MM.1S (cell line): ENCODE data around the gene ZNF366.

Experiments
- DNase-seq: peaks from one replicate; pipeline ENCODE4 v3.0.0-alpha.2; 2015
- H2AFZ ChIP-seq: fragments of 300-600 bp; sonication (generic); 2 replicates; pipeline ENCODE4 v1.6.0; 2016; ENCODE audit warnings: antibody characterized with exemption, low read length
- H3F3A ChIP-seq: fragments of 300-600 bp; sonication (generic); 2 replicates; pipeline ENCODE4 v1.6.1; 2016; ENCODE audit warnings: mild to moderate bottlenecking, antibody characterized with exemption, low read length, moderate library complexity, mixed read lengths; ENCODE audit not compliant: insufficient read depth
- H3K27ac ChIP-seq: fragments of 300-600 bp; sonication (generic); 2 replicates; pipeline ENCODE4 v1.5.1; 2016; ENCODE audit warnings: mild to moderate bottlenecking, low read length
- H3K27me3 ChIP-seq: fragments of 300-600 bp; sonication (generic); replicated peaks from 2 replicates; pipeline ENCODE4 v1.6.0; 2016; ENCODE audit warnings: low read length; ENCODE audit not compliant: insufficient read depth
- H3K36me3 ChIP-seq: fragments of 300-600 bp; sonication (generic); replicated peaks from 2 replicates; pipeline ENCODE4 v1.6.1; 2016; ENCODE audit warnings: mild to moderate bottlenecking, low read length, mixed read lengths; ENCODE audit not compliant: insufficient read depth
- H3K4me1 ChIP-seq: fragments of 300-600 bp; sonication (generic); 2 replicates; pipeline ENCODE4 v1.6.1; 2016; ENCODE audit warnings: low read length, mixed read lengths
- H3K4me2 ChIP-seq: fragments of 300-600 bp; sonication (generic); 2 replicates; pipeline ENCODE4 v1.6.0; 2016; ENCODE audit warnings: low read depth, low read length
- H3K4me3 ChIP-seq: fragments of 300-600 bp; sonication (generic); 2 replicates; pipeline ENCODE4 v1.5.1; 2016; ENCODE audit warnings: low read length, mixed read lengths
- H3K79me2 ChIP-seq: fragments of 300-600 bp; sonication (generic); 2 replicates; pipeline ENCODE4 v1.6.1; 2016; ENCODE audit warnings: mixed run types, low read length, mixed read lengths
- H3K9ac ChIP-seq: fragments of 300-600 bp; sonication (generic); 2 replicates; pipeline ENCODE4 v1.6.1; 2016; ENCODE audit warnings: low read length, mixed read lengths
- H3K9me2 ChIP-seq: fragments of 300-600 bp; sonication (generic); replicated peaks from 2 replicates; pipeline ENCODE4 v1.6.1; 2016; ENCODE audit warnings: mild to moderate bottlenecking, low read length, mixed read lengths; ENCODE audit not compliant: insufficient read depth
- H3K9me3 ChIP-seq: fragments of 300-600 bp; sonication (generic); replicated peaks from 2 replicates; pipeline ENCODE4 v1.6.1; 2016; ENCODE audit warnings: mild to moderate bottlenecking, low read length, mixed read lengths; ENCODE audit not compliant: insufficient read depth
- H4K20me1 ChIP-seq: fragments of 300-600 bp; sonication (generic); 2 replicates; pipeline ENCODE4 v1.6.1; 2016; ENCODE audit warnings: mild to moderate bottlenecking, low read length, moderate library complexity, mixed read lengths; ENCODE audit not compliant: insufficient read depth
- CTCF ChIP-seq: fragments of 300-600 bp; sonication (generic); IDR thresholded peaks from 2 replicates; pipeline ENCODE4 v1.5.1; 2016; ENCODE audit warnings: antibody characterized with exemption, low read length, mixed read lengths
- EZH2 ChIP-seq: fragments of 300-600 bp; sonication (generic); optimal IDR thresholded peaks from 2 replicates; pipeline ENCODE3; 2017; ENCODE audit warnings: low read depth, mild to moderate bottlenecking, antibody characterized with exemption, low read length, mixed read lengths
- EZH2phosphoT487 ChIP-seq: fragments of 300-600 bp; sonication (generic); IDR thresholded peaks from 2 replicates; pipeline ENCODE4 v1.6.1; 2018; ENCODE audit warnings: antibody characterized with exemption, low read length

The ZNF366 gene

GRCh38 chr5:72452515-72453245 is 54.5 kb downstream of the ZNF366 start:
- Histone ChIP-seq H3K9me2 (no peaks in the 10 kb centered on the region), H3K9ac (no peak overlapping the region), H3K27me3 (no peaks in the 10 kb centered on the region), H3K4me3 (no peak overlapping the region), H3K36me3 (no peaks in the 10 kb centered on the region), H4K20me1 (no peaks in the 10 kb centered on the region), H3K4me2 (no peak overlapping the region), H2AFZ (no peak overlapping the region), H3K27ac (no peak overlapping the region), H3K9me3 (no peaks in the 10 kb centered on the region), H3K79me2 (no peaks in the 10 kb centered on the region), H3K4me1 (no peaks in the 10 kb centered on the region), H3F3A (no peaks in the 10 kb centered on the region)
- no peak for DNase-seq
- TF ChIP-seq EZH2: no peak
- no peak for TF ChIP-seq EZH2phosphoT487
- no peak for TF ChIP-seq CTCF

GRCh38 chr5:72451741-72452505 is 55.3 kb downstream of the ZNF366 start:
- TF ChIP-seq EZH2phosphoT487 (no peak), EZH2 (no peak), CTCF (no peak)
- Histone ChIP-seq H3K9me3 (no peaks in the 10 kb centered on the region), H3K27ac (no peak overlapping the region), H3K9ac (no peak overlapping the region), H3K79me2 (no peaks in the 10 kb centered on the region), H3F3A (no peaks in the 10 kb centered on the region), H3K4me2 (no peak overlapping the region), H3K36me3 (no peaks in the 10 kb centered on the region), H2AFZ (no peak overlapping the region), H4K20me1 (no peaks in the 10 kb centered on the region), H3K4me3 (no peak overlapping the region), H3K4me1 (no peaks in the 10 kb centered on the region), H3K27me3 (no peaks in the 10 kb centered on the region), H3K9me2 (no peaks in the 10 kb centered on the region)
- DNase-seq: no peak

- Histone ChIP-seq H3F3A (no peaks in the 10 kb centered on the region), H3K27me3 (no peaks in the 10 kb centered on the region), H3K9ac (no peak overlapping the region), H3K9me2 (no peaks in the 10 kb centered on the region), H3K4me1 (no peaks in the 10 kb centered on the region), H2AFZ (no peak overlapping the region), H3K79me2 (no peaks in the 10 kb centered on the region), H3K27ac (no peak overlapping the region), H3K4me3 (no peak overlapping the region), H4K20me1 (no peaks in the 10 kb centered on the region), H3K4me2 (no peak overlapping the region), H3K36me3 (no peaks in the 10 kb centered on the region), H3K9me3 (no peaks in the 10 kb centered on the region)
- DNase-seq: no peak
- TF ChIP-seq EZH2phosphoT487 (no peak), CTCF (no peak), EZH2 (no peak)
These were observed 58.8 kb downstream of the ZNF366 start for GRCh38 chr5:72448368-72448767.
